Fibroblast of villous mesenchyme (primary cell): Measurements from ENCODE around the gene EXOC4. TPM values are rescaled to one million over a fixed set of nuclear protein-coding genes. Genes with fewer than 3 reads are reported as not detected.

Source experiments
- DNase-seq: peaks from one replicate; pipeline ENCODE4 v3.0.0-alpha.2; 2010; ENCODE audit warnings: low read depth
- H3K4me3 ChIP-seq: 2 replicates; pipeline ENCODE4 v1.5.1; 2011; ENCODE audit warnings: low read depth, mild to moderate bottlenecking, low read length
- CTCF ChIP-seq: IDR thresholded peaks from 2 replicates; pipeline ENCODE4 v1.5.1; 2012; ENCODE audit warnings: low read depth, mild to moderate bottlenecking, low read length; ENCODE audit not compliant: insufficient read depth
- total RNA-seq: library from RNA; depleted of rRNA; stranded (reverse); fragments of >200 nt; gene quantifications from 2 replicates; pipeline ENCODE4 v1.2.3, GENCODE V29; 2012

The EXOC4 gene
- total RNA-seq, 1 donor, result 106 TPM

DNA sequence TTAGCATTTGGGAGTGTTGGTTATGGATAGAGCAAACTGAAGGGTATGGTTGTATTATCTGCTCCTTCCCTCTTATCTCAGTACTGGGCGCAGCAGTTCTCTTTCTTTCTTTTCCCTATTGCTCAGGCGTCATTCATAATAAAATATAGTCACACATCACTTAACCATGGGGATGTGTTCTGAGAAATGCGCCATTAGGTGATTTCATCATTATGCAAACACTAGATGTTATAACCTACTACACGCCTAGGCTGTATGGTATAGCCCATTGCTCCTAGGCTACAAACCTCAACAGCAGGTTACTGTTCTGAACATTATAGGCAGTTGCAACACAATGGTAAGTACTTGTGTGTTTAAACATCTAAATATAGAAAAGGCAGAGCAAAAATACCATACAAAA is 401.7 kb downstream of the EXOC4 start:
- no peak for DNase-seq
- no peak overlapping the region for H3K4me3 ChIP-seq
- no peak for TF ChIP-seq CTCF

DNA sequence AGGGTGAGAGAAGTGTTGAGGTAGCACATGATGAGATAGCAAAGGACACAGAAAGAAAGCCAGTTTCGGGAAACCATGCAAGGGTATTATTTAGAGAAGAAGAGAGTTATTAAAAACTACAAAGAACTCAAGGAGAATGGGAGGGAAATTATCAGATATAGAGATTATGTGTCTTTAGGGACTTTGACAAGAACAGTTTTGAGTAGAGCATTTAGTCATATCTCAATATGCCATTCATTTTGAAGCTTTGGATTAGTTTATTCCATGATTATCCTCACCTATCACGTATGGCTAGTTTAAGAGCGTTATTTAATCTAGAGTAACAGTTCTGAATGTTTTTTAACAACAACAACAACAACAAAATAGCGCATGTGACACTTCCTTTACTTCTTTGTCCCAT is 409.4 kb downstream of the EXOC4 start:
- no peak overlapping the region for H3K4me3 ChIP-seq
- no peak for DNase-seq
- no peak for TF ChIP-seq CTCF

- no peak overlapping the region for H3K4me3 ChIP-seq
- peak; percentile 26 for DNase-seq
- TF ChIP-seq CTCF, result no peak
These were observed 410.0 kb downstream of the EXOC4 start for GRCh38 chr7:133662830-133663229.

GRCh38 chr7:133664528-133664927 is 411.6 kb downstream of the EXOC4 start:
- TF ChIP-seq CTCF, result no peak
- no peak overlapping the region for H3K4me3 ChIP-seq
- no peak for DNase-seq

DNA sequence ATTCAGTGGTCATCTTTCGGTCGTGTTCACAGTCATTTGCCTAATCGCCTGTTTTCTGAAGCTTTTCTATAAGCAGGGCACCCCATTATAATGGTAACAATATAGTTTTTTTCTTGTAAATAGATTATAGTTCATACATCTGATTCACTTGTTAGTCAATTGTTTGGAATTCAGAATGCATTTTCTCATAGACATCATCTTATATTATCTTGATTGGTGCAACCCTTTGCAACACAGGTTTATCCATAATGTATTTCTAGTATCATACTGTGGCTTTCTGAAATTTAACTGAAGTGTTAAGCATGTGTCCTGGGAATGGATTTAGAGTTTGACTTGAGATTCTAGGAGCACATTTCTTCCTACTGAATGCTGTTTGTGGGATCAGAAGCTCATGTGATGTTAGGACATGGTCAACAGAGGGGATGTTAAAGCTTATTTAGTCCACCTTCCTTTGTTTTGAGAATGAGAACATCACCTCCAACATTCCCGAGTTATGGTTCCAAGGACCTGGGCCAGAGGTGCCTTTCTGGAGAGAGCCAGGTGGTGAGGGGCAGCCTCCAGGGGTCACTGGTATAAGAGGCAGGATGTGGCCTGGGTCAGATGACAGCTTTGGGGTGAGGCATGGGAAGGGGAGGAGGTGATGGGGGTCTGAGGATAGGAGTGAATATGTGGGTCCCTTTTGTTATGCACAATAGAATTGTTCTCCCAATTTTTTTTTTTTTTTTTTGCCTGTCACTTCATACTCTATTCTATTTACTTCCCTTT is 415.6 kb downstream of the EXOC4 start:
- TF ChIP-seq CTCF, result no peak
- H3K4me3 ChIP-seq, result no peak overlapping the region
- no peak for DNase-seq

DNA sequence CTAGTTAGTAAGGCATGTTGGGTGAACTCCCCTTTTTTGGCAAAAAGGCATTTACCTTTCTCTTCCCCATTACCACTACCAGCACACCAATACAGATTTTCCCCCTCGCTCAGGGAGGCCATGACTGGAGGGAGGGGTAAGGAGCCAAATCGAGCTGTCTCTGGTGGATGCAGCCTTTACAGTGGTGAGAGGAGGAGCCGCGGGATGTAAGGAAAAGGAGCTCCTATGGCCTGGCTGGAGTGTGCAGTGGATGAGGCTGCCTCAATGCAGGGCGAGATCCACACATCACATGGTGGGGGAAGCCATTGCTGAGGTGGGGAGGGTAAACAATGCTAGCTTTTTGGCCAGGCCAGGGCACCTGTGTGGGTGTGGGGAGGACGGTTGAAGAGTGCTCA is 416.2 kb downstream of the EXOC4 start:
- DNase-seq, result no peak
- H3K4me3 ChIP-seq, result no peak overlapping the region
- no peak for TF ChIP-seq CTCF

DNA sequence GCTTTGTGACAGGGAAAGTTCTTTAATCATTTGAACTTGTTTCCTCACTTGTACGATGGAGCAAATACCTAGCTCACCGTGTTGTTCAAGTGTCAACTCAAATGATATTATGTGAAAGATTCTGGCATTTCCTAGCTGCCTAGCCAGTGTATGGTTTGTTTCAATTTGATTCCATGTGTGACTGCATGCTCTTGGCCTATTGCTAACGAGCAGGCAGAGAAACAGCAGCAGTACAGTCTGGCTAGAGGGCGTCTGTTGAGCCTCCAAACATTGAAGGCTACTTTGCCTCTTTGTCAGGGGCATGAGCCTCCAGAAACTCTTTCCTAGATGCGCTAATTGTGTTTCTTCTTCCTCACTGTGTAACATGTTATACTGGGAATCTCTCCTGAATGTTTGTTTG is 417.4 kb downstream of the EXOC4 start:
- DNase-seq, result no peak
- no peak overlapping the region for H3K4me3 ChIP-seq
- TF ChIP-seq CTCF, result no peak
